Measurements from ENCODE around the gene REN. TPM values are rescaled to one million over a fixed set of nuclear protein-coding genes. Genes with fewer than 3 reads are reported as not detected.
A peak's percentile ranks its signal among the peaks of the same experiment; 100 is the strongest.

Gene REN
- total and polyA plus RNA-seq, 2 of the 8 experiments (the other 6 are each of a cell fraction or from before 2014, with no cell fraction given): 0.05 TPM; not detected in 1

GRCh38 chr1:204162494-204163074 is 3.6 kb downstream of the REN start:
- no peaks in the 10 kb centered on the region for H3K36me3 ChIP-seq (ENCODE audit: control insufficient read depth in 2 of 4, insufficient read depth in 4 of 4, low read length in 3 of 4)
- no peaks in the 10 kb centered on the region; the same call in 1 of the 2 replicates for H3K23me2 ChIP-seq (ENCODE audit: low read depth, low read length)
- H3K14ac ChIP-seq (ENCODE audit: insufficient read length): no peak overlapping the region
- H3K79me1 ChIP-seq (ENCODE audit: low read depth, low read length): no peaks in the 10 kb centered on the region
- no peak overlapping the region for H2BK120ac ChIP-seq (replicated peaks; ENCODE audit: low read depth, low read length)
- FAIRE-seq: peak; percentile 55
- H3K56ac ChIP-seq (replicated peaks; ENCODE audit: insufficient read length, low read depth, low read length): no peak overlapping the region
- CTCF ChIA-PET (ENCODE audit: partially characterized antibody): interaction anchor here (0.6 to 18.7 kb wide), 59 partner anchors 10 to 405 kb away, joined by 3 to 360 read pairs (median 5); partner anchors contain the start of genes ETNK2, GOLT1A, KISS1 and PLEKHA6
- H3K4me1 ChIP-seq (replicated peaks in 1 of 4; ENCODE audit: control insufficient read depth in 3 of 4, insufficient read depth in 4 of 4, low read length in 3 of 4): no peaks in the 10 kb centered on the region; a peak in 1 of 7 replicates
- H3K23ac ChIP-seq (ENCODE audit: insufficient read length): no peak overlapping the region
- H4K5ac ChIP-seq (ENCODE audit: insufficient read length, low read depth, low read length): no peak overlapping the region
- no peak overlapping the region for H2AFZ ChIP-seq (ENCODE audit: low read length)
- H2AK5ac ChIP-seq (ENCODE audit: low read depth, low read length): no peak overlapping the region
- no peak overlapping the region for H3K4me3 ChIP-seq (ENCODE audit: extremely low read depth in 1 of 4, insufficient read depth in 2 of 4, low read depth in 3 of 4, low read length in 4 of 4)
- H4K20me1 ChIP-seq (replicated peaks in 1 of 2; ENCODE audit: control insufficient read depth in 1 of 2, insufficient read depth in 2 of 2, low read length in 2 of 2): no peaks in the 10 kb centered on the region
- no peak overlapping the region for H2BK15ac ChIP-seq (ENCODE audit: low read length)
- H4K91ac ChIP-seq (replicated peaks; ENCODE audit: insufficient read length, low read length): no peak overlapping the region
- no peak overlapping the region for H4K8ac ChIP-seq (ENCODE audit: extremely low read depth, insufficient read depth, low read length)
- H3K27ac ChIP-seq (ENCODE audit: low read depth, low read length): no peak overlapping the region
- H3K79me2 ChIP-seq (ENCODE audit: control insufficient read depth in 1 of 2, insufficient read depth in 2 of 2, low read length in 2 of 2): no peaks in the 10 kb centered on the region
- no peak overlapping the region for H3K4me2 ChIP-seq (ENCODE audit: insufficient read depth in 1 of 2, low read depth in 2 of 2, low read length in 2 of 2)
- POLR2A ChIA-PET (ENCODE audit: partially characterized antibody): interaction anchor here (1.2 to 1.3 kb wide), 2 partner anchors 30 to 300 kb away, joined by 4 to 5 read pairs; no protein-coding TSS in a partner anchor
- DNase-seq (ENCODE audit: low read depth in 1 of 2, low spot score in 2 of 2): peak; percentile 63 to 100
- H2BK20ac ChIP-seq (ENCODE audit: low read length): no peak overlapping the region
- no peak overlapping the region for H2BK5ac ChIP-seq (ENCODE audit: low read depth, low read length)
- H3K4ac ChIP-seq (replicated peaks; ENCODE audit: insufficient read length, low read depth, low read length): no peak overlapping the region
- no peaks in the 10 kb centered on the region for H3K27me3 ChIP-seq (replicated peaks in 1 of 4; ENCODE audit: control insufficient read depth in 3 of 4, extremely low read depth in 1 of 4, insufficient read depth in 3 of 4, low read length in 3 of 4)
- WGBS, 2 experiments (ENCODE audit: extremely low coverage in 1 of 2, insufficient coverage in 1 of 2, insufficient read length in 1 of 2, insufficient replicate concordance in 2 of 2, low coverage in 1 of 2, low lambda C conversion rate in 2 of 2, missing lambda C conversion rate in 1 of 2): 18% methylated on average over 7 of the region's 7 CpGs; no CpG with 5 or more reads in 1 of the 2 experiments
- no peak overlapping the region for H3K18ac ChIP-seq (ENCODE audit: extremely low read depth, low read length)
- no peak overlapping the region for H3K9ac ChIP-seq (replicated peaks in 1 of 4; ENCODE audit: extremely low read depth in 1 of 4, low read depth in 3 of 4, low read length in 3 of 4)
- peaks cover 0 to 3% of the 10 kb centered on the region in 2 experiments; a peak in 1 of 4 replicates for H3K9me3 ChIP-seq (ENCODE audit: insufficient read depth in 2 of 2, low read depth in 1 of 2, low read length in 1 of 2)
- no peak overlapping the region for H2BK12ac ChIP-seq (ENCODE audit: low read depth, low read length)
- TF ChIP-seq EGR1 (IDR thresholded peaks at IDR 0.05; ENCODE audit: borderline replicate concordance, low read depth, low read length): no peak
- TF ChIP-seq ATF3 (IDR thresholded peaks at IDR 0.05; ENCODE audit: insufficient read depth, low read depth, low read length): no peak
- no peak for TF ChIP-seq BACH1 (IDR thresholded peaks at IDR 0.05; ENCODE audit: low read length)
- peak; percentile 62; the same call in 1 of the 2 replicates for TF ChIP-seq YY1 (IDR thresholded peaks at IDR 0.05; ENCODE audit: low read depth, low read length)
- no peak for TF ChIP-seq MAFK (IDR thresholded peaks at IDR 0.05; ENCODE audit: low read depth, low read length)
- peak; percentile 100 for TF ChIP-seq RAD21 (IDR thresholded peaks at IDR 0.05 in 1 of 2, conservative IDR thresholded peaks at IDR 0.05 in 1 of 2; ENCODE audit: low read depth in 2 of 2, low read length in 2 of 2)
- TF ChIP-seq NRF1 (IDR thresholded peaks at IDR 0.05; ENCODE audit: low read depth, low read length): no peak
- TF ChIP-seq KDM5A (IDR thresholded peaks at IDR 0.05; ENCODE audit: low read length): no peak
- TF ChIP-seq PHF8 (conservative IDR thresholded peaks at IDR 0.05; ENCODE audit: low read depth, low read length): no peak
- TF ChIP-seq TAF7 (optimal IDR thresholded peaks at IDR 0.05; ENCODE audit: borderline replicate concordance, low read depth, low read length): no peak
- no peak for TF ChIP-seq GTF2F1 (IDR thresholded peaks at IDR 0.05; ENCODE audit: borderline replicate concordance, low read depth, low read length)
- peak; percentile 25; the same call in 1 of the 2 replicates for TF ChIP-seq TEAD4 (IDR thresholded peaks at IDR 0.05; ENCODE audit: low read depth, low read length)
- TF ChIP-seq SP1 (IDR thresholded peaks at IDR 0.05; ENCODE audit: low read depth, low read length): no peak
